Measurements from ENCODE around the gene KRTAP1-3.
"Not testable (repeated sequence)": the region's sequence is repeated elsewhere in the genome, so short reads cannot be mapped to it uniquely, and the experiment has no call there.

Gene KRTAP1-3

GRCh38 chr17:41054025-41054424 lies 19.4 kb upstream of the KRTAP1-3 start:
- DNase-seq = no peak

- DNase-seq = no peak
These were observed 17.9 kb upstream of the KRTAP1-3 start for GRCh38 chr17:41052566-41052965.

GRCh38 chr17:41049110-41049509 lies 14.4 kb upstream of the KRTAP1-3 start:
- DNase-seq = no peak

- no peak for DNase-seq
These were observed 13.8 kb upstream of the KRTAP1-3 start for GRCh38 chr17:41048441-41048840.

GRCh38 chr17:41046735-41047465 lies 12.2 kb upstream of the KRTAP1-3 start, which contains the start of gene KRTAP2-1:
KRTAP2-1 (minus strand) TSS chr17:41047316; CDS start chr17:41047267, 49 bp downstream.
- not testable (repeated sequence) for DNase-seq

- no peak for DNase-seq
These were observed 8.3 kb upstream of the KRTAP1-3 start for GRCh38 chr17:41042953-41043352.

GRCh38 chr17:41040783-41041571 lies 6.3 kb upstream of the KRTAP1-3 start, which contains the start of gene KRTAP1-1:
KRTAP1-1 (minus strand) TSS chr17:41041450; CDS start chr17:41041397, 53 bp downstream.
- peak; percentile 56 for DNase-seq

GRCh38 chr17:41037853-41038350 lies 3.2 kb upstream of the KRTAP1-3 start:
- no peak for DNase-seq

GRCh38 chr17:41029633-41030245 lies 4.9 kb downstream of the KRTAP1-3 start, which contains the start of gene KRTAP1-4:
KRTAP1-4 (minus strand) TSS chr17:41030195; CDS start chr17:41030078, 117 bp downstream.
- no peak for DNase-seq

GRCh38 chr17:41026715-41027471 lies 7.8 kb downstream of the KRTAP1-3 start, which contains the start of gene KRTAP1-5:
KRTAP1-5 (minus strand) TSS chr17:41027208; CDS start chr17:41027155, 53 bp downstream.
- no peak for DNase-seq

GRCh38 chr17:41024697-41025096 lies 10.0 kb downstream of the KRTAP1-3 start:
- no peak for DNase-seq

GRCh38 chr17:41020336-41020735 lies 14.3 kb downstream of the KRTAP1-3 start:
- DNase-seq = no peak

GRCh38 chr17:41019415-41019814 lies 15.3 kb downstream of the KRTAP1-3 start:
- DNase-seq = no peak

GRCh38 chr17:41018541-41018940 lies 16.1 kb downstream of the KRTAP1-3 start:
- no peak for DNase-seq

- DNase-seq = no peak
These were observed 18.0 kb downstream of the KRTAP1-3 start for GRCh38 chr17:41016578-41017215.

- no peak for DNase-seq
These were observed 19.2 kb downstream of the KRTAP1-3 start for GRCh38 chr17:41015454-41015853.

GRCh38 chr17:41013606-41014005 lies 21.1 kb downstream of the KRTAP1-3 start:
- DNase-seq = no peak

GRCh38 chr17:41013181-41013580 lies 21.5 kb downstream of the KRTAP1-3 start:
- no peak for DNase-seq

- DNase-seq = no peak
These were observed 22.2 kb downstream of the KRTAP1-3 start for GRCh38 chr17:41012326-41013120.

GRCh38 chr17:41010441-41010840 lies 24.2 kb downstream of the KRTAP1-3 start:
- DNase-seq = no peak

- no peak for DNase-seq
These were observed 24.7 kb downstream of the KRTAP1-3 start for GRCh38 chr17:41009936-41010335.
